ENCODE data around the gene CALD1.

- TF ChIP-seq CTCF (IDR thresholded peaks at IDR 0.05; ENCODE audit: borderline replicate concordance, extremely low read depth, low read length, poor library complexity, severe bottlenecking) (no peak), EZH2 (IDR thresholded peaks at IDR 0.05; ENCODE audit: borderline replicate concordance, low read depth, low read length, severe bottlenecking) (no peak)
Observed at GRCh38 chr7:134927076-134927475, 147.6 kb downstream of the CALD1 start.

Data from DND-41 (cell line).